SK-N-SH (cell line): ENCODE data around the gene SNX8. TPM values are rescaled to one million over a fixed set of nuclear protein-coding genes. Genes with fewer than 3 reads are reported as not detected.
A peak's percentile ranks its signal among the peaks of the same experiment; 100 is the strongest.

Source experiments
- CTCF ChIA-PET: fragments of 300-600, 350-600 bp; formaldehyde crosslinking; extraction: SDS; loops from one replicate; lab custom pipeline; 2021; lab: Yijun Ruan, JAX
- POLR2A ChIA-PET: fragments of 350-600 bp; sonication (Branson Sonifier 250); formaldehyde crosslinking; extraction: SDS; loops from one replicate; lab custom pipeline; 2020; ENCODE audit warnings: antibody characterized with exemption, inconsistent platforms; lab: Yijun Ruan, JAX
- DNase-seq: peaks from one replicate; pipeline ENCODE4 v3.0.0; 2012
- H2AFZ ChIP-seq: fragments of 200-600 bp; sonication (generic); 2 replicates; pipeline ENCODE4 v1.8.1; 2016; ENCODE audit warnings: antibody characterized with exemption, mild to moderate bottlenecking, low read depth
- H3F3A ChIP-seq: fragments of 200-600 bp; sonication (generic); replicated peaks from 2 replicates; pipeline ENCODE3; 2016; ENCODE audit warnings: antibody characterized with exemption, mild to moderate bottlenecking; ENCODE audit not compliant: insufficient read depth
- H3K27ac ChIP-seq, 2 experiments: fragments of 200-500 bp in 1 of 2; fragments of 200-600 bp in 1 of 2; sonication (Bioruptor generic) in 1 of 2; sonication (generic), shearing (Covaris generic) in 1 of 2; 2 replicates each; pipeline versions ENCODE4 v1.5.1 to v1.6.1; 2014 to 2016; ENCODE audit warnings: low read depth in 2 of 2, inconsistent platforms in 1 of 2, low read length in 1 of 2, mild to moderate bottlenecking in 1 of 2, mixed read lengths in 1 of 2
- H3K27me3 ChIP-seq: fragments of 200-600 bp; sonication (generic), shearing (Covaris generic); 2 replicates; pipeline ENCODE4 v1.6.1; 2016; ENCODE audit warnings: mixed run types; ENCODE audit not compliant: insufficient read depth
- H3K36me3 ChIP-seq, 2 experiments: fragments of 200-500 bp in 1 of 2; fragments of 200-600 bp in 1 of 2; sonication (Bioruptor generic) in 1 of 2; sonication (generic) in 1 of 2; replicated peaks in 1 of 2; 2 replicates each; pipeline versions ENCODE3 to v1.5.1; 2014 to 2016; ENCODE audit warnings: low read length in 1 of 2, mild to moderate bottlenecking in 1 of 2; ENCODE audit not compliant: insufficient read depth in 2 of 2, control insufficient read depth in 1 of 2
- H3K4me1 ChIP-seq, 2 experiments: fragments of 200-500 bp in 1 of 2; fragments of 200-600 bp in 1 of 2; sonication (Bioruptor generic) in 1 of 2; sonication (generic), shearing (Covaris generic) in 1 of 2; 2 replicates each; pipeline versions ENCODE4 v1.5.1 to v1.6.1; 2014 to 2016; ENCODE audit warnings: low read depth in 1 of 2, low read length in 1 of 2, mixed run types in 1 of 2; ENCODE audit not compliant: insufficient read depth in 2 of 2, control insufficient read depth in 1 of 2
- H3K4me2 ChIP-seq: fragments of 200-600 bp; sonication (generic), shearing (Covaris generic); 2 replicates; pipeline ENCODE4 v1.6.1; 2017; ENCODE audit warnings: mixed run types
- H3K4me3 ChIP-seq, 2 experiments: fragments of 200-500 bp in 1 of 2; fragments of 200-600 bp in 1 of 2; sonication (Bioruptor generic) in 1 of 2; sonication (generic), shearing (Covaris generic) in 1 of 2; 2 replicates each; pipeline versions ENCODE4 v1.5.1 to v1.8.1; 2014 to 2016; ENCODE audit warnings: low read depth in 2 of 2, inconsistent platforms in 1 of 2, low read length in 1 of 2, mild to moderate bottlenecking in 1 of 2, mixed read lengths in 1 of 2, moderate library complexity in 1 of 2
- H3K79me2 ChIP-seq: fragments of 200-600 bp; sonication (generic); 2 replicates; pipeline ENCODE4 v1.8.1; 2017; ENCODE audit warnings: mild to moderate bottlenecking; ENCODE audit not compliant: insufficient read depth
- H3K9ac ChIP-seq: fragments of 200-600 bp; sonication (generic); 2 replicates; pipeline ENCODE4 v1.6.1; 2017; ENCODE audit warnings: mixed run types
- H3K9me2 ChIP-seq: fragments of 200-600 bp; sonication (generic); 2 replicates; pipeline ENCODE4 v1.6.1; 2017; ENCODE audit warnings: mixed run types
- H3K9me3 ChIP-seq: fragments of 200-600 bp; sonication (generic); 2 replicates; pipeline ENCODE4 v1.6.1; 2017; ENCODE audit warnings: mixed run types, mild to moderate bottlenecking, moderate library complexity
- H4K20me1 ChIP-seq: fragments of 200-600 bp; sonication (generic); 2 replicates; pipeline ENCODE4 v1.6.1; 2017; ENCODE audit warnings: mild to moderate bottlenecking, mixed run types; ENCODE audit not compliant: insufficient read depth
- CHD2 ChIP-seq: fragments of 150-350 bp; IDR thresholded peaks from 2 replicates; pipeline ENCODE4 v1.6.1; 2018; ENCODE audit warnings: low read length; ENCODE audit not compliant: partially characterized antibody
- EP300 ChIP-seq, 2 experiments: IDR thresholded peaks; 2 replicates each; pipeline versions ENCODE4 v1.4.0 to v1.6.1; 2012; ENCODE audit warnings: borderline replicate concordance in 1 of 2, low read depth in 1 of 2, low read length in 1 of 2
- FOXJ3 ChIP-seq: sonication (generic); formaldehyde crosslinking; IDR thresholded peaks from 2 replicates; pipeline ENCODE4 v1.5.1; 2020; ENCODE audit warnings: mild to moderate bottlenecking, missing genetic modification reagents
- GABPA ChIP-seq: IDR thresholded peaks from 2 replicates; pipeline ENCODE4 v1.4.0; 2012; ENCODE audit warnings: low read depth, mild to moderate bottlenecking
- GATA2 ChIP-seq: sonication (generic); formaldehyde crosslinking; IDR thresholded peaks from 2 replicates; pipeline ENCODE4 v1.5.0; 2020; ENCODE audit warnings: mild to moderate bottlenecking, missing genetic modification reagents
- JUND ChIP-seq: IDR thresholded peaks from 2 replicates; pipeline ENCODE4 v1.4.0; 2012
- MXI1 ChIP-seq: IDR thresholded peaks from 2 replicates; pipeline ENCODE4 v1.6.1; 2012; ENCODE audit warnings: mild to moderate bottlenecking, low read depth, low read length, improper control_type of control experiment
- NFIC ChIP-seq: IDR thresholded peaks from 2 replicates; pipeline ENCODE4 v1.4.0; 2012; ENCODE audit warnings: borderline replicate concordance
- PBX3 ChIP-seq: IDR thresholded peaks from 2 replicates; pipeline ENCODE4; 2012
- POLR2AphosphoS5 ChIP-seq: IDR thresholded peaks from 2 replicates; pipeline ENCODE4 v1.6.1; 2012; ENCODE audit warnings: low read depth, low read length
- RAD21 ChIP-seq: IDR thresholded peaks from 2 replicates; pipeline ENCODE4 v1.6.1; 2012; ENCODE audit warnings: mild to moderate bottlenecking, low read length
- REST ChIP-seq: IDR thresholded peaks from 2 replicates; pipeline ENCODE4 v1.6.1; 2012; ENCODE audit warnings: mild to moderate bottlenecking, low read depth, low read length, moderate library complexity
- RFX5 ChIP-seq: IDR thresholded peaks from 2 replicates; pipeline ENCODE4 v1.6.1; 2012; ENCODE audit warnings: mild to moderate bottlenecking, improper control_type of control experiment, low read length
- RXRA ChIP-seq: IDR thresholded peaks from 2 replicates; pipeline ENCODE4 v1.4.0; 2012; ENCODE audit warnings: low read depth, mild to moderate bottlenecking, borderline replicate concordance
- SIN3A ChIP-seq: IDR thresholded peaks from 2 replicates; pipeline ENCODE4 v1.6.1; 2012; ENCODE audit warnings: low read depth, mild to moderate bottlenecking, low read length, moderate library complexity, borderline replicate concordance
- TAF1 ChIP-seq: IDR thresholded peaks from 2 replicates; pipeline ENCODE4 v1.6.1; 2012; ENCODE audit warnings: low read depth, mild to moderate bottlenecking, low read length, moderate library complexity, borderline replicate concordance
- TCF12 ChIP-seq: IDR thresholded peaks from 2 replicates; pipeline ENCODE4 v1.4.0; 2012
- TEAD4 ChIP-seq: IDR thresholded peaks from 2 replicates; pipeline ENCODE4 v1.4.0; 2012; ENCODE audit warnings: mild to moderate bottlenecking, borderline replicate concordance; ENCODE audit not compliant: insufficient read depth
- USF2 ChIP-seq: fragments of 150-350 bp; IDR thresholded peaks from 2 replicates; pipeline ENCODE4 v1.6.1; 2017; ENCODE audit warnings: antibody characterized with exemption, low read length, low read depth, borderline replicate concordance
- WGBS: methylation state at CpG from one replicate; pipeline ENCODE4 v1.1.6; 2017; ENCODE audit warnings: low lambda C conversion rate; 5-methylcytosine and 5-hydroxymethylcytosine counted together
- polyA plus RNA-seq, 3 experiments: library from polyadenylated mRNA; depleted of rRNA; stranded (reverse); fragments of >200 nt; gene quantifications; 2 replicates each; pipeline ENCODE4 v1.2.3, GENCODE V29; 2012

Gene SNX8
- polyA plus RNA-seq, 1 of the 3 experiments (the other 2 are of a cell fraction) = 20.6 TPM

GRCh38 chr7:2251381-2251780 is 62.9 kb downstream of the SNX8 start:
- Histone ChIP-seq H3K9me2 (no peaks in the 10 kb centered on the region), H3K36me3 (peaks cover 0 to 10% of the 10 kb centered on the region in 2 experiments), H3K9me3 (no peaks in the 10 kb centered on the region), H3K4me2 (no peak overlapping the region), H3K27me3 (no peaks in the 10 kb centered on the region), H4K20me1 (no peaks in the 10 kb centered on the region), H3F3A (peaks cover 32% of the 10 kb centered on the region), H3K4me3 (no peak overlapping the region), H3K4me1 (peaks cover 5 to 16% of the 10 kb centered on the region in 2 experiments; a peak in 3 of 4 replicates), H2AFZ (no peak overlapping the region), H3K27ac (no peak overlapping the region; a peak in 1 of 4 replicates), H3K9ac (no peak overlapping the region), H3K79me2 (no peaks in the 10 kb centered on the region; the same call in 1 of the 2 replicates)
- TF ChIP-seq JUND (no peak), USF2 (no peak), CHD2 (no peak), TEAD4 (no peak), POLR2AphosphoS5 (no peak), REST (no peak), FOXJ3 (no peak), RXRA (no peak), NFIC (no peak), SIN3A (no peak), RFX5 (no peak), RAD21 (no peak), GATA2 (no peak), EP300 (IDR thresholded peaks at IDR 0.05; ENCODE audit: borderline replicate concordance in 1 of 2, low read depth in 1 of 2, low read length in 1 of 2) (no peak), GABPA (no peak), TAF1 (no peak), PBX3 (no peak), MXI1 (no peak), TCF12 (no peak)
- 86% methylated on average over 8 of the region's 10 CpGs for WGBS
- ChIA-PET POLR2A (interaction anchor here (0.8 kb wide), 1 partner anchor 9 kb away, joined by 3 read pairs; the partner anchor contains the start of genes MRM2 and NUDT1), CTCF (interaction anchor here (1.1 to 2.3 kb wide), 2 partner anchors 10 to 97 kb away, joined by 5 to 14 read pairs; partner anchors contain the start of genes MRM2 and NUDT1)
- peak; percentile 42 for DNase-seq
